OCI-LY1 (cell line): Measurements from ENCODE around the gene MLLT1.

Experiments
- H2AFZ ChIP-seq: fragments of 200-600 bp; sonication (generic), shearing (Covaris generic); 2 replicates; pipeline ENCODE4 v1.6.0; 2014; ENCODE audit warnings: antibody characterized with exemption, mild to moderate bottlenecking, low read length
- H3F3A ChIP-seq: fragments of 200-600 bp; sonication (generic), shearing (Covaris generic); 2 replicates; pipeline ENCODE4 v1.6.0; 2014; ENCODE audit warnings: mild to moderate bottlenecking, antibody characterized with exemption, low read length, moderate library complexity; ENCODE audit not compliant: insufficient read depth
- H3K27ac ChIP-seq: fragments of 200-600 bp; sonication (generic); 2 replicates; pipeline ENCODE4 v1.5.1; 2014; ENCODE audit warnings: low read length, mixed run types, mild to moderate bottlenecking, low read depth; ENCODE audit not compliant: poor library complexity, severe bottlenecking
- H3K27me3 ChIP-seq: fragments of 200-600 bp; sonication (generic); 2 replicates; pipeline ENCODE4 v1.6.0; 2014; ENCODE audit warnings: antibody characterized with exemption, mild to moderate bottlenecking, low read length, moderate library complexity; ENCODE audit not compliant: insufficient read depth
- H3K36me3 ChIP-seq: fragments of 200-600 bp; sonication (generic); 2 replicates; pipeline ENCODE4 v1.6.1; 2014; ENCODE audit warnings: mild to moderate bottlenecking, antibody characterized with exemption, low read length, moderate library complexity, mixed read lengths; ENCODE audit not compliant: insufficient read depth
- H3K4me1 ChIP-seq: fragments of 200-600 bp; sonication (generic); 2 replicates; pipeline ENCODE4 v1.5.1; 2014; ENCODE audit warnings: mild to moderate bottlenecking, low read length, moderate library complexity; ENCODE audit not compliant: insufficient read depth, severe bottlenecking
- H3K4me2 ChIP-seq: fragments of 200-600 bp; sonication (generic), shearing (Covaris generic); 2 replicates; pipeline ENCODE4 v1.6.1; 2014; ENCODE audit warnings: low read length
- H3K4me3 ChIP-seq: fragments of 200-600 bp; sonication (generic); 2 replicates; pipeline ENCODE4 v1.5.1; 2014; ENCODE audit warnings: low read length, low read depth, mild to moderate bottlenecking, mixed read lengths; ENCODE audit not compliant: poor library complexity, severe bottlenecking
- H3K79me2 ChIP-seq: fragments of 200-600 bp; shearing (Covaris generic); 2 replicates; pipeline ENCODE4 v1.6.1; 2016; ENCODE audit warnings: mixed run types, low read length, mixed read lengths; ENCODE audit not compliant: insufficient read depth
- H3K9ac ChIP-seq: fragments of 200-600 bp; sonication (generic), shearing (Covaris generic); 2 replicates; pipeline ENCODE4 v1.6.1; 2014; ENCODE audit warnings: mild to moderate bottlenecking, low read length, mixed read lengths
- H3K9me2 ChIP-seq: fragments of 200-600 bp; sonication (generic), shearing (Covaris generic); 2 replicates; pipeline ENCODE4 v1.6.1; 2014; ENCODE audit warnings: low read depth, mild to moderate bottlenecking, low read length, mixed read lengths
- H3K9me3 ChIP-seq: fragments of 200-600 bp; shearing (Covaris generic); 2 replicates; pipeline ENCODE4 v1.6.1; 2014; ENCODE audit warnings: low read length, mixed read lengths
- H4K20me1 ChIP-seq: fragments of 200-600 bp; sonication (generic), shearing (Covaris generic); 2 replicates; pipeline ENCODE4 v1.6.0; 2016; ENCODE audit warnings: mild to moderate bottlenecking, low read length; ENCODE audit not compliant: insufficient read depth
- CTCF ChIP-seq: fragments of 200-600 bp; sonication (generic), shearing (Covaris generic); IDR thresholded peaks from 2 replicates; pipeline ENCODE4 v1.5.1; 2017; ENCODE audit warnings: mild to moderate bottlenecking, antibody characterized with exemption, low read length, moderate library complexity, mixed read lengths
- EZH2 ChIP-seq: fragments of 200-600 bp; sonication (generic), shearing (Covaris generic); IDR thresholded peaks from 2 replicates; pipeline ENCODE4 v1.8.0; 2017; ENCODE audit warnings: borderline replicate concordance, mixed run types, mild to moderate bottlenecking, antibody characterized with exemption, low read length, moderate library complexity, mixed read lengths

The MLLT1 gene

GRCh38 chr19:6279620-6279930 is 200 bp downstream of the MLLT1 start:
- H3K36me3 ChIP-seq = peaks cover 8% of the 10 kb centered on the region; the same call in 1 of the 2 replicates
- peaks cover 27% of the 10 kb centered on the region for H3K4me1 ChIP-seq
- no peak overlapping the region for H2AFZ ChIP-seq
- H3K9ac ChIP-seq = peak overlapping the region; percentile 93
- H3K9me2 ChIP-seq = no peaks in the 10 kb centered on the region
- no peaks in the 10 kb centered on the region for H3K27me3 ChIP-seq
- H3K9me3 ChIP-seq = no peaks in the 10 kb centered on the region
- peak overlapping the region; percentile 98 for H3K4me2 ChIP-seq
- H3F3A ChIP-seq = no peaks in the 10 kb centered on the region
- no peaks in the 10 kb centered on the region for H4K20me1 ChIP-seq
- peaks cover 42% of the 10 kb centered on the region for H3K79me2 ChIP-seq
- H3K4me3 ChIP-seq = peak overlapping the region; percentile 88
- TF ChIP-seq CTCF = no peak
- TF ChIP-seq EZH2 = no peak
- H3K27ac ChIP-seq = no peak overlapping the region

GRCh38 chr19:6278740-6279619 is 795 bp downstream of the MLLT1 start:
- no peak overlapping the region for H2AFZ ChIP-seq
- H3K79me2 ChIP-seq = peaks cover 48% of the 10 kb centered on the region

GRCh38 chr19:6278051-6278450 is 1.7 kb downstream of the MLLT1 start:
- H2AFZ ChIP-seq = no peak overlapping the region
- H3K4me1 ChIP-seq = peaks cover 27% of the 10 kb centered on the region
- no peaks in the 10 kb centered on the region for H3K27me3 ChIP-seq
- H3K27ac ChIP-seq = no peak overlapping the region
- peak overlapping the region; percentile 28; the same call in 1 of the 2 replicates for H3K9ac ChIP-seq
- peaks cover 8% of the 10 kb centered on the region; the same call in 1 of the 2 replicates for H3K36me3 ChIP-seq
- no peak for TF ChIP-seq CTCF
- TF ChIP-seq EZH2 = no peak
- H3K9me2 ChIP-seq = no peaks in the 10 kb centered on the region
- H3K4me2 ChIP-seq = peak overlapping the region; percentile 98
- H3K79me2 ChIP-seq = peaks cover 55% of the 10 kb centered on the region
- no peaks in the 10 kb centered on the region for H3F3A ChIP-seq
- no peaks in the 10 kb centered on the region for H4K20me1 ChIP-seq
- H3K9me3 ChIP-seq = no peaks in the 10 kb centered on the region
- H3K4me3 ChIP-seq = peak overlapping the region; percentile 88

More at GRCh38 chr19:6278740-6279619, 795 bp downstream of the MLLT1 start:
- Histone ChIP-seq H3K36me3 (peaks cover 8% of the 10 kb centered on the region; the same call in 1 of the 2 replicates), H4K20me1 (no peaks in the 10 kb centered on the region), H3K27ac (peak overlapping the region; percentile 5), H3K4me3 (peak overlapping the region; percentile 88), H3K4me2 (peak overlapping the region; percentile 98), H3F3A (no peaks in the 10 kb centered on the region), H3K9me2 (no peaks in the 10 kb centered on the region), H3K9me3 (no peaks in the 10 kb centered on the region), H3K4me1 (peaks cover 27% of the 10 kb centered on the region), H3K27me3 (no peaks in the 10 kb centered on the region), H3K9ac (peak overlapping the region; percentile 93)
- no peak for TF ChIP-seq EZH2
- TF ChIP-seq CTCF = no peak
